NCI-H2029 treated with DMSO at 0.1 percent for 48 hours (cell line): Measurements from ENCODE around the gene F12.

Experiments
- DNase-seq: peaks from one replicate; lab custom pipeline; 2025; lab: John Stamatoyannopoulos, UW

F12 gene

DNA sequence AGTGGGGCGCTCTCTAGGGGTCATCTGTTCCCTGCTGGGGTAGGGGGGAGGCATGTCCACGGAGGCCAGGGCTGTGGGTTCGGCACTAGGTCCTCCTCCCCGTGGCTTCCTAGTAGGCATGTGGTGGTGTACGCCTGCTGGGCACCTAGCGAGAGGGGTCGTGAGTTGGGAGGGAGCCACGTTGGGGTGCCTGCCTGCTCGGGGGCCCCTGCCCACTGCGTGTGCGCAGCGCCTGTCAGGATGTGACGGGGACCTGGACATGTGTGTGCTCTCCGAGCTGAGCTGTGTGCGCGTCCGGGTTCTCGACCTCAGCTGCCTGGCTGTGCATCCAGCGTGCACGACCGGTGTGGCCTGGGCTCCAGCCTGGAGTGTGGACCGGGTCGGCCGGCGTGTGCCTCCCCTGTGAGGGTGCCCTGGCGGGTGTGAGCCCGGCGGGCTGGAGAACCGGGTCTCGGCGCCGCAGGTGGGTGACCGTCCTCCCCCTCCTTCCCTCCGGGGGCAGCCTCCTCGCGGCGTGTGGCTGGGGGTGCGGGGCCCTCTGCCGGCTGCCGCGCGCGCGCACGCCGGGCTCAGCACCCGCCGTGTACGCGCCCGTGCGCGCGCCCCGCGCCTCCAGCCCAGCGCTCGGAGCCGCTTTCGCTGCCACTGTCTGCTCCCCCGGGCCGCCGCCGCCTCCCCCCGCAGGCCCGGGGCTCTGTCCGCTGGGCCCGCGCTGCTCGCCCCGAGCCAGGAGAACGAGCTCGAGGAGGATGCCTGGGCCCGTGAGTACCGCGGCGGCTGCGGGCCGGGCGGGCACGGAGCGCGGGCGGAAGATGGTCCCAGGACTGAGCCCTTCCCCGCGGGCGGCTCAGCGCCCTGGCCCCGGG lies 37.1 kb upstream of the F12 start, which contains the start of gene PRR7:
TSS of gene PRR7 (plus strand) at position 615 of the 866 bp plus-strand sequence. CDS start 8,254 bp downstream, outside the sequence.
- no peak for DNase-seq

DNA sequence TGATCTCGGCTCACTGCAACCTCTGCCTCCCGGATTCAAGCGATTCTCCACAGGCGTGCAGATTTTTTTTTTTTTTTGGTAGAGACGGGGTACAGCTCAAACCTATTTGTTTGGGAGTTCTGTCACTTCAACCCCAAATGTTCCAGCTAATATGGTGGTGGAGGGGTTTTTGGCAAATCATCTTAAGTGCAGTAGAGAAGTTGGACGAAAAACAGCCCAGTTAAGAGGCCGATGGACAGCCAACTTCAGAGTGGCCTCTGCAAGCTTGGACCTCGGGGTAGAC lies 36.5 kb upstream of the F12 start:
- no peak for DNase-seq

DNA sequence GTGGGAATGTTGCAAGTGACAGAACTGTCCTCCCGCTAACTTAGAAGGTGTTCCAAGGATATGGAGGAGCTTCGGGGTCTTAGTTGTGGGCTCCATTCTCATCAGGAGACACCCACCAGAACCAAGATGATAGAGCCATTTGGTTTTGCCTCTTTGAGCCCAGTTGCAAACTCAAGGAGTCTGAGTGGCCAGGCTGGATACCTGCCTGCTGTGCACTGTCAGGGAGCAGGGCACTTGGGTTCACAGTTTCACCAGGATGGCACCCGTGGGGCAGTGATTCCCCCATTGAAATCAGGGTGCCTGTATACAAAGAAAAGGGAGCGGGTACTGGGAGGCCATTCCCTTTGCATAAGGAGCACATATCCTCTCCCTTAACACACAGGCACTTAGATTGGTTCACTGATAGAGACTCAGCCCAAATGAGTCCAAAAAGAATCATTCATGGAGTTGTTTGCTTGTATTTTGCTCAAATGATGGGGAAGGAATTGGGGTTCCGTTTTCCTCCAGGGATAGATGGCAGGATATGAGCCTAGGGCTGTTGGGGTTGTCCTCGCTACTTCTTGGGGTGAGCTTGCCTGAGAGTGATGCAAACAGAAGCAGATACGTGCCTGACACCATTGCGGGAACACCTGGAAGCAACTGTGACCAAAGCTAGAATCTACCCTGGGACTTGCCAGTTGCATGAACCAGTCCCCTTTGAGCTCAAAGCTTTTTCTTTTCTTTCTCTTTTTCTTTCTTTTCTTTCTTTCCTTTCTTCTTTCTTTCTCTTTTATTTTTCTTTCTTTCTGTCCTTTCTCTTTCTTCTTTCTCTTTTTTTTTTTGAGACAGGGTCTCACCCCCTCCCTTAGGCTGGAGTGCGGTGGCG lies 35.9 kb upstream of the F12 start:
- DNase-seq, result no peak

GRCh38 chr5:177444106-177445051 lies 35.0 kb upstream of the F12 start:
- DNase-seq, result no peak

DNA sequence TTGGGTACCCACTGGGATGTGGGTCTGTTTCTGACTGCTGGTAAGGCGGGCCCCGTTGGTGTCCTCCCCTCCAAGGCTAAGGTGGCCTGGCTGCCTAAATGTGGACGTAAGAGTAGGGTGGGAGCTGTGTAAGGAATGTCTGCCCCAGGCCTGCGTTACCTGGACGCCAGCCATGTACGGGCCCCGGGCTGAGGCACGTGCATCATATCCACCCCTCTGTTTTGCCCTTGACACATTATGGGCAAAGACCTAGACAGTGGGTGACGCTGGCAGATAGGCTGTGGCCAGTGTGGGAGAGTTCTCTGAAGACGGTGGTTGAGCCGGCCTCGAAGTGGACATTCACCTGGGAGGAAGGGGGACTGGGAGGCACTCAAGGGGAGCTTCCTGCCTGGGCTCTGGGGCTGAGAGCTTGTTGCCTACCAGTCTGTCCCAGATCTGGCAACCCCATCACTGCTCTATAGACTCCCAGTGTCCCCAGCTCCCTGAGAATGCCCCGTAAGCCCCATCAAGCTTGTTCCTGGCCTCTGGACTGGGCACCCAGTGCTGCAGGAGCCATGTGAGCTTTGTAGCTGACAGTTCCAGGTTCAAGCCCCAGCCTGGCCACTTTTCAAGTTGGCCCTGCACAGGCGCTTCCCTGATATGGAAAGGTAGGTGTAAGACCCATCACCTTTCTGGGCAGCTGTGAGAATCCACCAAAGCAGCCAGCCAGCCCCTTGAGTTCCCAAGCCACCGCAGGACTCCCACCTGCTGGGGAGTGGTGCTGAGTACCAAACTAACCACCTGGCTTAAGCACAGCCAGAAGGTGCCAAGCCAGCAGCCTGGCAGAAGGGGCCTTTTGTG lies 34.0 kb upstream of the F12 start:
- no peak for DNase-seq

- DNase-seq, result no peak
These were observed 32.9 kb upstream of the F12 start for GRCh38 chr5:177442066-177442826.

DNA sequence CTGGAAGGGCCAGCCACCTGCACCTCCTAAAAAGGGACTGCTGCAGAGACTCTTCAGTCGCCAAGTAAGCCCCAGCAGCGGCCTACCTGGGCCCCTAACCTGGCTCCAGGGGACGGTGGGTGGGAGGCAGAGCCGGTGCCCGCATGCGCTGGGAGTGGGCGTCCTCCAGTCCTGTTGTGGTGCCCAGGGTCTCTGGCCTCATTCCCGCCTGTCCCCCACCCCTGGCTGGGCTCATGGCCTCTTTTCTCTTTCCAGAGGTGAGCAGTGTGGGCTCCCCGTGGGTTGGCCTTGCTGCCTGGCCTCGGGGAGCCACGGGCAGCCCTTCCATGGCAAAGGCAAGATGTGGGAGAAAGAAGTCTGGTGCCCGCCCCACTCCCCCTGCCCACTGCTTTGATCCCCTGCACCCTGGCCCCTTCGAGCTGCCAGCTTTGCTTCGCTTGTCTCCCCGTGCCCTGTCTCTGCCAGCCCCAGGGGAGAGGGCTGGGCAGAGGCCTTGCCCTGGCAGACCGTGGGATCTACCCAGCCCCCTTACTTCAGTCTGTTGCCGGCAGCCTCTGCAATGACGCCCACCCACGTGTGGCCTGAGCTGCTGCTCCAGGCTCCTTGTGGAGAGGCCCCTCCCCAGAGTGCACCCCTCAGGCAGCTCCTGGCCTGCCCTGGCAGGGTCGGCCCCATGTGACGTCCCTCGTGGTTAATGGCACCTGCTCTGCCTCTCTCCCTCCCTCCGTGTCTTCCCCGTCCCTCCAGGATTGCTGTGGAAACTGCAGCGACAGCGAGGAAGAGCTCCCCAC lies 31.8 kb upstream of the F12 start:
- no peak for DNase-seq

DNA sequence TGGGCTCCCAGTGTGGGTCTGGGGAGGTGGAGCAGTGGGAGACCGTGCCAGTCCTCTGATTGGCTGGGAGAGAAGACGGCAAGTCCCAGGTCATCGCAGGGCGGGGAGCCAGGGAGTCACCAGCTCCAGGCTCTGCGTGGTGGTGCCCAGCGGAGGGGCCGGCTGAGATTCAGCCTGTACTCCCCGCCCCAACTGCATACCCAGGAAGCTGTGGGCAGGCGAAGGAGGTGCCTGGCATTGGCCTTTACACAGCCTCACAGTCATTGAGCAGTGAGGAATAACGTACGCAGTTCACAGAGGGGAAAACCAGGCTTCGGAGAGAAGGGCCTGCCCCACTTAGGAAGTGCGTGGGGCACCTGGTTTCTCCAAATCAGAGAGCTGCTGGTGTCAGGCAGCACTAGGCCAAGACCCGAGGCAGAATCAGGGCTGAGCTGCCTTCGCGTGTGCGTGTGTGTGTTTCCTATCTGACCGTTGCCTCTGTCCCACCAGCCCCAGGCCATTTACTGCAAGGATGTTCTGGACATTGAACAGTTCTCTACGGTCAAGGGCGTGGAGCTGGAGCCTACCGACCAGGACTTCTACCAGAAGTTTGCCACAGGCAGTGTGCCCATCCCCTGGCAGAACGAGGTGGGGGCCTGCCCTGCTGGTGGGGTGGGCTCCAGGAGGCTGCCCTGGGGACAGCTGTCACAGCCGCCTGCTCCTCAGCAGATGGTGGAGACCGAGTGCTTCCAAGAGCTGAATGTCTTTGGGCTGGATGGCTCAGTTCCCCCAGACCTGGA lies 31.0 kb upstream of the F12 start:
- DNase-seq, result no peak

DNA sequence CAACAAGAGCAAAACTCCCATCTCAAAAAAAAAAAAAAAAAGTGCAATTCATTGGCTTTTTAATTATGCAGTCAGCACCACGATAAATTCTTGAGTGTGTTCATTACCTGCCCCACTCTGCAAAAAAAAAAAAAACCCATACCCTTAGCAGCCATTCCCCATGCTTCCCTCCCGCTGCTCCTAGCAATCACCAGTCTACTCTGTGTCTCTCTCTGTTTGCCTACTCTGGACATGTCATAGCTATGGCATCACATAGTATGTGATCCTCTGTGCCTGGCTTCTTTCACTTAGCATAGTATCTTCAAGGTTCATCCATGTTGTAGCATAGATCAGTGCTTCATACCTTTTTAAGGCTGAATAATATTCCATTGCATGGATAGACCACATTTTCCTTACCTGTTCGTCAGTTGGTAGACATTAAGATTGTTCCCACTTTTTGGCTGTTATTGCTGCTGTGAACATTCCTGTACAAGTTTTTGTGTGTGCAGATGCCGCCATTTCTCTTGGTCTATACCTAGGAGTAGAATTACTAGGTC lies 30.2 kb upstream of the F12 start:
- no peak for DNase-seq

DNA sequence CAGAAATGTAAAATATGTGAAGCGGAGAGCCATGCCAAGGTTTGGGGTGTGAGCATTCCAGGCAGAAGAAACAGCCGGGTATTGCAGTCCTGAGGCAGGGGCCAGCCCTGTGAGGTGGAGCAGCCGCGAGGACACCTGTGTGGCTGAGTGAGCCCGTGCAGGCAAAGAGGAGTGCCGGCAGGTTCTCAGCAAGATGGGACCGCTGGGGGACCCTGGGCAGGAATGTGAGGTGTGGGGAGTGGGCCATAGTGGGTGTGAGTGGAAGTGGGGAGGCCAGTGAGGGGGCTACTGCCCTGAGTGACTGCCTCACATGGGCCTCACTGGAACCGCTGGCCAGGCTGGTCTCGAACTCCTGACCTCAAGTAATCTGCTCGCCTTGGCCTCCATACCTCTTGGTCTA lies 29.1 kb upstream of the F12 start:
- DNase-seq, result no peak

GRCh38 chr5:177437623-177438022 lies 28.3 kb upstream of the F12 start:
- DNase-seq, result no peak

GRCh38 chr5:177435847-177436536 lies 26.6 kb upstream of the F12 start:
- no peak for DNase-seq

DNA sequence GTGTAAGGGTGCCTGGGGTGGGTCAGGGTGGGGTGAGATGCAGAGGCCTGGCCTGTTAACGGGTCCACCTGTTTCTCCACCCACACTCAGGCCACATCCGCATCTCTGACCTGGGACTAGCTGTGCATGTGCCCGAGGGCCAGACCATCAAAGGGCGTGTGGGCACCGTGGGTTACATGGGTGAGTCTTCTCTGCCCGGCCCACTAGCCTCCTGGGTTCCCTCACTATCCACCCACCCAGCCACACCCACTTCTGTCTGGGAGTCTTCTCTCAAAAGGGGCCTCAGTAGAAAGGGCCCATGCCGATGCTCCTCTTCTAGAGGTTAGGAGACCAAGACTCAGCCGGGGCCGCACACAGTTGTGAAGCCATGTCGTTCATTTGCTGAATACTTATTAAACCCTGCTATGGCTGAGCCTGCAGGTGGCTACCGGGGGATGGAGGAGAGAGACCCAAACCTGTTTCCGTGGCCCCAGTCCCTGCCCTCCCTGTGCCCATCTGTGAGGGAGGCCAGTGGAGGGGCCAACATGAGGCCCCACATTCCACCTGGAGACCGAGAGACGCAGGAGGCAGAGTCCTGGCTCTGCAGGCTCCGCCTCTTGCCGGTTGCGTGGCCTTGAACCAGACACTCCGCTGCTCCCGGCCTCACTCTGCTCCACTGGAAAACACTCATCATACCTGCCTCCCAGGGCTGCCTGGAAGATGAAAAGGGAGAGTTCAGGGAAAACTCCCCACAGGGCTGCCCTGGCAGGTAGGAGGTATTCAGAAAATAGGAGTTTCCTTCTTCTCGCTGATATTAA lies 25.8 kb upstream of the F12 start:
- no peak for DNase-seq

GRCh38 chr5:177434437-177434836 lies 25.1 kb upstream of the F12 start:
- DNase-seq, result no peak

- DNase-seq, result no peak
These were observed 24.4 kb upstream of the F12 start for GRCh38 chr5:177433658-177434217.

DNA sequence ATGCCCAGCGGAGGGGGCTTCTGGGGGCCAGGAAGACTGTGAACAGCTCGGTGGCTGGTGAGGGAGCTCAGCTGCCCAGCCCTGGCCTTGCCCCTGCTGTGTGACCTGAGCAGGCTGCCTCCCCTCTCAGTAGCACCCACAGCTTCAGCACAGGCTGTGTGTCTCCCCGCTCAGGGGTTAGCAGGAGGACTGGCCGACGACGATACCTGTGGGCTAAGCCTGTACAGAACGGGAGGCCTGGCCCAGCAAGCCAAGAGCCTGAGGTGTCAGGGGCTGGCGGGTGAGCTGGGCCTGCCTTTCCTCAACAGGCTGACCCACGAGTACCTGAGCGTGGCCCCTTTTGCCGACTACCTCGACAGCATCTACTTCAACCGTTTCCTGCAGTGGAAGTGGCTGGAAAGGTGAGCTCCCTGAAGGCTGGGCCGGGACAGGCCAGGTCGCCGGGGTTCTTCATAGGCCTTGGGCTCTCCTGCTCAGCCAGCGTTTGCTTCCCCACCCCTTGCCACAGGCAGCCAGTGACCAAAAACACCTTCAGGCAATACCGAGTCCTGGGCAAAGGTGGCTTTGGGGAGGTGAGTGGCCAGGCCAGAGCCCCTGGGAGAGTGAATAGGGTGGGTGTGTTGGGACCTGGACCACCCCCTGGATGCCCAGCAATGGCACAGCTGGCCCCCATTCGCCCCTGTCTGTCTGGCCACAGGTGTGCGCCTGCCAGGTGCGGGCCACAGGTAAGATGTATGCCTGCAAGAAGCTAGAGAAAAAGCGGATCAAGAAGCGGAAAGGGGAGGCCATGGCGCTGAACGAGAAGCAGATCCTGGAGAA lies 23.7 kb upstream of the F12 start:
- no peak for DNase-seq
